ENCODE results near the gene PLCH2. TPM values are rescaled to one million over a fixed set of nuclear protein-coding genes. Genes with fewer than 3 reads are reported as not detected.

Gene PLCH2
- total RNA-seq, 4 donors from 2014 or later, result 1.00 to 7.3 (median 4.6) TPM

DNA sequence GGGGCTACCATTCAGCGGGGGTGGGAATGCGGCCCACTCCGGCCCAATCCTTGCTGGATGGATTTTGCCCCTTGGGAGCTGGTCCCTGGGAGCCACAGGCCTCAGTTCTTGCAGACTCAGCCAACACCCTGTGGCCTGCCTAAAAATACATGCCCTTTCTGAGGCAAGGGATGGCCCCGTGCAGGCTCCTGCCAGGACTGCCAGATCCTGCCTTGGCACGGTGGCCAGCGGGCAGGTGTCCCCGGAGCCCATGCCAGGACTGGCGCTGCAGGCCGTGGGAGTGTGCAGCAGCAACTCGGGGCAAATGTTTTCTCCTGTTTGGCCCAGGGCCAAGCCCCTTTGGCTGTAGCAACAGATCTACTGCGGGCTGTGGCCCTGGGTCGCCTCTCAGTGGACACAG, 51.9 kb downstream of the PLCH2 start:
- peaks cover 44 to 68% (median 58%) of the 10 kb centered on the region in 4 donors for H3K4me1 ChIP-seq
- in situ Hi-C loops (cut with MboI; ENCODE audit: low pct_ligation_motif_present in 1 of 4, low pct_unique_long_range_greater_than_20kb in 1 of 4, low sequenced_read_pairs in 3 of 4), result loop anchor here in 1 of 4 donors (25.0 kb wide), 1 partner anchor 341 kb away; the partner anchor contains the start of gene FAAP20
- peaks cover 33% of the 10 kb centered on the region for H3K27me3 ChIP-seq
- DNase-seq, result no peak
- H3K4me3 ChIP-seq, result no peak overlapping the region
- no peaks in the 10 kb centered on the region for H3K36me3 ChIP-seq
- H3K9me3 ChIP-seq, result no peaks in the 10 kb centered on the region
- TF ChIP-seq, protein P1, sequence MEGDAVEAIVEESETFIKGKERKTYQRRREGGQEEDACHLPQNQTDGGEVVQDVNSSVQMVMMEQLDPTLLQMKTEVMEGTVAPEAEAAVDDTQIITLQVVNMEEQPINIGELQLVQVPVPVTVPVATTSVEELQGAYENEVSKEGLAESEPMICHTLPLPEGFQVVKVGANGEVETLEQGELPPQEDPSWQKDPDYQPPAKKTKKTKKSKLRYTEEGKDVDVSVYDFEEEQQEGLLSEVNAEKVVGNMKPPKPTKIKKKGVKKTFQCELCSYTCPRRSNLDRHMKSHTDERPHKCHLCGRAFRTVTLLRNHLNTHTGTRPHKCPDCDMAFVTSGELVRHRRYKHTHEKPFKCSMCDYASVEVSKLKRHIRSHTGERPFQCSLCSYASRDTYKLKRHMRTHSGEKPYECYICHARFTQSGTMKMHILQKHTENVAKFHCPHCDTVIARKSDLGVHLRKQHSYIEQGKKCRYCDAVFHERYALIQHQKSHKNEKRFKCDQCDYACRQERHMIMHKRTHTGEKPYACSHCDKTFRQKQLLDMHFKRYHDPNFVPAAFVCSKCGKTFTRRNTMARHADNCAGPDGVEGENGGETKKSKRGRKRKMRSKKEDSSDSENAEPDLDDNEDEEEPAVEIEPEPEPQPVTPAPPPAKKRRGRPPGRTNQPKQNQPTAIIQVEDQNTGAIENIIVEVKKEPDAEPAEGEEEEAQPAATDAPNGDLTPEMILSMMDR (IDR thresholded peaks at IDR 0.05), result no peak
- TF ChIP-seq POLR2A (IDR thresholded peaks at IDR 0.05), result no peak
- no peak for TF ChIP-seq POLR2AphosphoS5 (IDR thresholded peaks at IDR 0.05)
- TF ChIP-seq EP300 (IDR thresholded peaks at IDR 0.05; ENCODE audit: low read depth), result no peak
- WGBS, 2 donors (ENCODE audit: low coverage in 1 of 2), result 65% methylated on average over 11 of the region's 12 CpGs; no CpG with 5 or more reads in 1 of the 2 donors
- intact Hi-C loops (cut with DNase I; ENCODE audit: low total_unique reads), result no loop called here
- H3K27ac ChIP-seq, result no peak overlapping the region

DNA sequence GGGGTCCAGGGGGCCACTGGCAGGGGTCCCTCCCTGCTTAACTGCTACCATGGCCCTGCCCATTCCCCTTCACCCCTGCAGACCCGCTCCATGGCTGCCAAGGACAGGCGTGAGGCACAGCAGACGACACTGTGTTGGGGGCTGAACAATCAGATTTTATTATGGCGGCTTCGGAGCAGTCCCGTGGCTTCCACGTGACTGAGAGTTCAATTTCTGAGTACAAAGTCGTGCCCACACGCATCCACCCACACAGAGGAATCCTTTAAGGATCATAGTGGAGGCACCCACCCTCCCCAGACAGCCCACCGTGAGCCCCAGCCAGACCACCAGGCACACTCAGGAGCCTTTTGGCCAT, 52.5 kb downstream of the PLCH2 start:
- WGBS, 2 donors (ENCODE audit: low coverage in 1 of 2), result 39% methylated on average over 10 of the region's 10 CpGs; no CpG with 5 or more reads in 1 of the 2 donors
- intact Hi-C loops (cut with DNase I; ENCODE audit: low total_unique reads) (no loop called here), in situ Hi-C loops (cut with MboI; ENCODE audit: low pct_ligation_motif_present in 1 of 4, low pct_unique_long_range_greater_than_20kb in 1 of 4, low sequenced_read_pairs in 3 of 4) (loop anchor here in 1 of 4 donors (25.0 kb wide), 1 partner anchor 341 kb away; the partner anchor contains the start of gene FAAP20)
- no peak for TF ChIP-seq POLR2A (IDR thresholded peaks at IDR 0.05)
- TF ChIP-seq EP300 (IDR thresholded peaks at IDR 0.05; ENCODE audit: low read depth), result no peak
- no peak for TF ChIP-seq POLR2AphosphoS5 (IDR thresholded peaks at IDR 0.05)
- TF ChIP-seq, protein P1 (IDR thresholded peaks at IDR 0.05), result no peak
- no peak for DNase-seq
- no peaks in the 10 kb centered on the region for H3K36me3 ChIP-seq
- peak overlapping the region; percentile 41 to 67 (median 48) for H3K27ac ChIP-seq
- peaks cover 42 to 62% (median 55%) of the 10 kb centered on the region in 4 donors for H3K4me1 ChIP-seq
- peaks cover 39% of the 10 kb centered on the region for H3K27me3 ChIP-seq
- no peaks in the 10 kb centered on the region for H3K9me3 ChIP-seq
- peak overlapping the region in 1 of 4 donors; percentile 42 for H3K4me3 ChIP-seq

DNA sequence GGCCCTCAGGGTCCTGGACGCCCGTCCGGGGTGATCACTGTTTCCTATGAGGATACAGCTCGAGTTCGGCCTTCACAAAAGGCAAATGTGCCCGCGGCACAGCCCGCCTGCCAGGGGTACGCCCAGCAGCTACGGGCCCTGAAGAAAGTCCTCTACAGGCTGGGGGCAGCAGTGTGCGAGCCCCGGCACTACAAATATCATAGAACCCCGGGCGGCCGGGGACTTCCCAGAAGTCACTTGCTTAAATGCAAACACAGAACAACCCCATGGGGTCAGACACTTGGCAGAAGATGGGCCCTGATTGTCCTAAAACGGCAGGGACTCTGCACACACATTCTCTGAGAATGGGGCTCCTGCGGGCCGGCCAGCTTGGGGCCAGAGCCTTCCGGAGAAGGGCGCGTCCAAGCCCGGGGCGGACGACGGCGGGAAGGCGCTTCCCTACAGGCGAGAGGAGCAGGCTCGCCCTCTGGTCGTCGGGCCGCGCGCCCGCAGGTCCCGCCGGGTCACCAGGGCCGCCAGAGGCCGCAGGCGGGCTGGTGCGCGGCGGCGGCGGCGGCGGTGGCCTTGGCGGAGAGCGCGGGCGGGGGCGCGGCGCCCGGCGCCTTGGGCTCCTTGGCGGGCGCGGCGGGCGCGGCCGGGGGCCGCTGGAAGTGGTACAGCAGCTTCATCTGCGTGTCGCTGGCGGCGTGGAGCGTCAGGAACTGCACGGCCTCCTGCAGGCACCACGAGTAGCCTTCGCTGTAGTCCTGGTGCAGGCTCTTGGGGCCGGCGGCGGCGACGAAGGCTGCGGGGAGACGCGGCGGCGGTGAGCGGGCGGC, 53.1 kb downstream of the PLCH2 start:
- DNase-seq, result peak; percentile 60
- Histone ChIP-seq H3K4me1 (peaks cover 40 to 57% (median 53%) of the 10 kb centered on the region in 4 donors), H3K36me3 (no peaks in the 10 kb centered on the region), H3K9me3 (no peaks in the 10 kb centered on the region), H3K27ac (peak overlapping the region; percentile 41 to 67 (median 56)), H3K4me3 (peak overlapping the region in 3 of 4 donors; percentile 8 to 42 (median 20)), H3K27me3 (peaks cover 45% of the 10 kb centered on the region)
- in situ Hi-C loops (cut with MboI; ENCODE audit: low pct_ligation_motif_present in 1 of 4, low pct_unique_long_range_greater_than_20kb in 1 of 4, low sequenced_read_pairs in 3 of 4) (loop anchor here in 1 of 4 donors (25.0 kb wide), 1 partner anchor 342 kb away; the partner anchor contains the start of gene FAAP20), intact Hi-C loops (cut with DNase I; ENCODE audit: low total_unique reads) (no loop called here)
- TF ChIP-seq POLR2A (IDR thresholded peaks at IDR 0.05), result no peak
- TF ChIP-seq EP300 (IDR thresholded peaks at IDR 0.05; ENCODE audit: low read depth), result no peak
- no peak for TF ChIP-seq POLR2AphosphoS5 (IDR thresholded peaks at IDR 0.05)
- TF ChIP-seq, protein P1 (IDR thresholded peaks at IDR 0.05), result no peak
- 3% methylated on average over 54 of the region's 84 CpGs; no CpG with 5 or more reads in 1 of the 2 donors for WGBS, 2 donors (ENCODE audit: low coverage in 1 of 2)

DNA sequence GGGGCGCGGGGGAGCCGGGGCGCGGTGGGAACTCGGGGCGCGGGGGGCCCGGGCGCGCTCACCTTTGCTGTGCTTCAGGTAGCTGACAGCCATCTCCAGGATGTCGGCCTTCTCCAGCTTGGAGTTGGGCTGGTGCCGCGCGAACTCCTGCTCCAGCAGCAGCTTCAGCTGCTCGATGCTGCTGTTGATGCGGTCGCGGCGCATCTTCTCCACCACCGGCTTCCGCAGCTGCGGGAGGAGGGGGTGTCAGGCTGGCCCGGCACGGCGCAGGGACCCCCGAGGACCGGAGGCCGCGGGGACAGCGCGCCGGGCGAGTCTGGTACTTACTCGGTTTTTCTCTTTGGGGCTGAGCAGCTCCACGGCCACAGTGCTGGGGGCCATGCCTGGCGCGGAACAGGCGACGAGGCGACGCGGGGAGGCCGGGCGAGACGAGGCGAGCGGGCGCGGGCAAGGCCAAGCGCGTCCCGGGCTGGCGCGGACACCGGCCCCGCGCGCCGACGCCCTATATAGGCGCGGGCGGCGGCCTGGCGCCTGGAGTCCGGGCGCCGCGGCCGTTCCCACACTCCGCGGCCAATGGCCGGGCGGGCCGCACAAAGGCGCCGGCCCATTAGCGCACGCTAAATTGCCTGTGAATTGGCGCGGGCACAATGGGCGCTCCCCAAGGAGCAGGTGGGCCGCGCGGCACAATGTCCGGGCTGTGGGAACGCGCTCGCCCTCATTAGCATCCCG, 53.9 kb downstream of the PLCH2 start, which contains the start of gene HES5:
Gene HES5, minus strand, starts transcription at position 480 of the 729 bp plus-strand sequence. Its CDS starts 99 bp downstream, at position 381.
- H3K36me3 ChIP-seq, result no peaks in the 10 kb centered on the region
- intact Hi-C loops (cut with DNase I; ENCODE audit: low total_unique reads) (no loop called here), in situ Hi-C loops (cut with MboI; ENCODE audit: low pct_ligation_motif_present in 1 of 4, low pct_unique_long_range_greater_than_20kb in 1 of 4, low sequenced_read_pairs in 3 of 4) (loop anchor here in 1 of 4 donors (25.0 kb wide), 1 partner anchor 343 kb away; the partner anchor contains the start of gene FAAP20)
- peak within 1 kb of the TSS; percentile 41 to 67 (median 56) for H3K27ac ChIP-seq
- H3K4me3 ChIP-seq, result peak within 1 kb of the TSS; percentile 8 to 42 (median 16)
- H3K4me1 ChIP-seq, result peaks cover 32 to 54% (median 52%) of the 10 kb centered on the region in 4 donors
- peaks cover 49% of the 10 kb centered on the region for H3K27me3 ChIP-seq
- peak in 1 of 3 donors; percentile 19 for TF ChIP-seq POLR2AphosphoS5 (IDR thresholded peaks at IDR 0.05)
- TF ChIP-seq, protein P1 (IDR thresholded peaks at IDR 0.05), result no peak
- H3K9me3 ChIP-seq, result no peaks in the 10 kb centered on the region
- 1% methylated on average over 46 of the region's 91 CpGs; no CpG with 5 or more reads in 1 of the 2 donors for WGBS, 2 donors (ENCODE audit: low coverage in 1 of 2)
- peak; percentile 65 for DNase-seq

Measured in transverse colon (tissue), 4 donors.